GM18519 (cell line): ENCODE measurements around the gene HSPH1.

ENCODE experiments used
- ATAC-seq: cut with Tn5 transposase; IDR thresholded peaks from one replicate; pipeline ENCODE4 v1.9.1; 2021; ENCODE audit warnings: mild to moderate bottlenecking, moderate library complexity; ENCODE audit not compliant: unreplicated experiment, low FRiP score

HSPH1 gene

DNA sequence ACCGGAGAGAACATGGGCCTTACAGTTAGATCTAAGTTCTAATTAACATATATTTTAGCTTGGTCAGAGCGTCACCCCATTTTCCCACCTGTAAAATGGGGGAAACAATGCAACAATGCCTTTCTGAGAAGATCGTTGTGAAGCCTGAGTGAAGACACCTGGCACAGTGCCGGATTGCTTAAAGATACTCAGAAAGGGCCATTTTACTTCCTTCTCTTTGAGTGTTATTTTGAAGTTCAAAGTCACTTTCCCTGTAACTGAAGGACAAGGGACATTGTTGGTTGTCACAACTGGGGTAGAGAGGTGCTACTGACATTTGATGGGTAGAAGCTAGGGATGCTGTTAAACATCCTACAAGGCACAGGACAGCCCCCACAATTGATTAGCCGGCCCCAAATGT lies 28.1 kb downstream of the HSPH1 start:
- ATAC-seq: no peak

DNA sequence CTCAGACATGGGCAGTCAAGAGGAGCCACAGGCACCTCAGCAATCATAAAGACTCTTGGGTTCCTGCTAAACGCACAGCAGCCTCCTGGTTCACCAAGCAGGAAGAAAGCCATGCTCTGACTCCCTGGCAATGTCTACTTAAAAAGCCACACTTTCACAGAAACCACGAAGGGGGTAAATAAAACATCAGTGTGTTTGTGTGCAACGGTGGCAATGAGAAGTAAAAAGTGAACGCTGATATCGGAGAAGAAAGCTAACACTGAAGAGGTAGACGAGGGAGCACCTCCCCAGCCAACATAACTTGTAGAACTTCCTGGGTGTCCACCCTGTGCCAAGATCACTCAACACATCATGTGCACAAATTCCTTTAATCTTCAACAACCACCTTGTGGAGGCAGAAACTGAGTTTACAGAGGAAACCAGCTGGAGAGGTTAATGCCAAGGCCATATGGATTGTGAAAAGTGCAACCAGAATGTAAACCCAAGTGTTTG lies 30.2 kb downstream of the HSPH1 start:
- no peak for ATAC-seq

DNA sequence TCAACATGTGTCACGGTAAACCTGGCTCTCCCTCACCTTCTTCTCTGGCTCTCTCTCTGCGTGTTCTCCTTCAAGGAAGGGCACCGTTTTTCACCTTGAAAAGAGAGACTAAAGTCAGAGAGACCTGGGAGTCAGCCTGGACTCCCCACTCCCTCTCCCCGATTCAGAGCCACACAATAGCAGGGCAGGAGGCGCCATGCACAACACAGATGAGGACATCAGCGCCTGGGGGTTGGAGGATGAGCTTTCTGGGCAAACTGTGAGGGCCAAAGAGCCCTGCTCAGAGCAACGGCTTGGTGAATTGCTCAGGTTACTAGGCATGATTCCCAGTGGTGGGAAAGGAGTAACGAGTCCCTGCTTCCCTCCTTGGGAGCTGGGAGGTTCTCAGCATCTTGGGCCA lies 32.3 kb downstream of the HSPH1 start:
- ATAC-seq: no peak

DNA sequence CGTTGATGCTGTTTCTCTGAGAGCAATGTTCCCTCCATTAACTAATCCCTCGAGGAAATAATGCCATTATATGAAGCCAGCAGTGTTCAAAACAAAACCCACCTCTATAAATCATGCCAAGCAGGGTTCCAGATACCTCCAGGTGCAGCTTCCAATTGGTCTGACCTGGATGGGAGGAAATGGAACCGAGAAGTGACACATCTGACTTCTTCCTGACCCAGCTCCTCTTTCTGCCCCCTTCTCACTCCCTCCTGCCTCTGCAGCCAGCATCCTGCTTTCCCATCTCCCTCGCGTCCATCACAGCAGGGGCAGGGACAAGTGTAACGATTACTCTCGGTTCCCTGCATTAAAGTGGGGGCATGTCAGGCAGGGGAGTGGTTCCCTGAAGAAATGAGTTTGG lies 37.5 kb downstream of the HSPH1 start:
- ATAC-seq: no peak

DNA sequence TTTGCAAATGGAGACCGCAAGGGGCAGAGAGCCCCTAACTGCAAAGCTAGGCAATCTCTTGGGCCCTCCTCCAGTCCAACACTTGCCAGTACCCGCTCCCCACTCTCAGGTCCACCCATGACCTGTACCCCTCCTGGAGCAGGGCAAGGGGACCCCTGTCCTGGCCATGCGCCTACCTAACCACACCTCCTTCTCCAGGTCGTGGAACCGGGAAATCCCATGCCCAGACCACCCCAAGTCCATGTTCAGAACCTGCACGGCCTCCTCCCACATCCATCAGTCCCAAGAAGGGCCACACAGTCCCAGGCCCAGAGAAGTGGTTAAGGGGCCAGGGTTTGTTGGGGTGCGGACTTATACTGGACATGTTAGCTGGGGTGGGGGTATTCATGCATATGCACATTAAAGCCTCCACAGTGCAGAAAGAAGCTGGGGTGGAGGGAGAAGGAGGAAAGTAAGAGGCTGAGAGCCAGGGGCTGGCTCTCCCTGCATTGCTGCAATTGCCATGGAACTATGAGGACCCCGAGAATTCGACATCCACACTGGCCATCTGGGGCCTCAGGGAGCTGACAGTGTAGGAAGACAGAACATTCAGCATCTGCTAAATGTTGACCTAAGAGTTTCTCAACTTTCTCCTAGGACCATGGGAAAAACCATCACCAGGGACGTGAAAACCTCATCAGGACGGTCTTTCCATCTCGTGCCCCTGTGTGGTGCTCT lies 39.0 kb downstream of the HSPH1 start:
- ATAC-seq: no peak

DNA sequence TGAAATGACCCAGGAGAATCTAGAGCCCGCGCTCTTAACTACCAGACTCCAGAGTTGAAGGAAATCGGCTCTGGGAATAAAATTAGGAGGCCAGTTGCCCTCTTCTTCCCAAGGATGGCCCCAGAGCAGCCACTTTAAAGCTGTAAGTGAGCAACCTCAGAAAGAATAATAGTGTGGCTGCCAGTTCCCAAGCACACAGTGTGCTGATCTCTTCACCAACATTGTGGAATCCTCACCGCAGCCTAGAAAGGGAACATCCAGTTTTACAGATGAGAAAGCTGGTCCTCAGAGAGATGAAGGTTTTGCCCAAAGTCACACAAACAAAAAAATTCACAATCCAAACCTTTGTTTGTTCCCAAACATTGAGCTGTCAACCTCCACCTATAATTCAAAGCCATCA lies 39.6 kb downstream of the HSPH1 start:
- no peak for ATAC-seq

DNA sequence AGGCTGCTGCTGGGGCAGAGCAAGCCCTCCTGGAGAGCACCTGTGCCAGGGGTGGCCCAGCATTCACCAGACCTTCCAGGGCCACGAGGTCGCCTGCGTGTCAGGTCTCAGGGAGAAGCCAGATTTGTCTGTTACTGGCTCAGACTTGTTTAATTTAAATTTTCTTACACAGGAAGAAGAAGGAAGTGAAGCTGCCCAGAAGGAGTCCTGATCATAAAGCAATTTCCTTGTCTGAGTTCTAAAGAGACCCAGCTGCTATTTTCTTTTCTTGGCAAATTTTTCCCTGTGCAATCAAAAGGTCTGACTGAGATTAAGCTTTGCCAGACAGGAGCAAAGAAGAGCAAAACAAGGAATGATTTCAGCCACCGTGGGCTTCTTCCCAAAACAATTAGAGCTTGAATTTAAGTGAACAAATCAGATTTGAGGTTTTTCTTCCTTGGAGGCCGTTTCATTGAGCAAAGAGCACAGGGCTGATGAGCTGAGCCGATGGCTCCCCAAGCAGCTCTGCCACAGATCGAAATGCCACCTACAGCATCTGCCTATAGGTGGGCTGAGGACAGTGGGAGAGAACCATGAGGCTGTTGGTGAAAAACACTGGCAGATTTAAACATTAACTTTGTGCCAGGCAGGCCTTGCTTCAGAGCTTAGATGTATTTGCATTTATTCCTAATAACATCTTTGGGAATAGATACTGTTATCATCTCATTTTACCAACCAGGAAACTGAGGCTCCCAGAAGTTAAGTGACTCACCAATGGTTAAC lies 40.1 kb downstream of the HSPH1 start:
- no peak for ATAC-seq

DNA sequence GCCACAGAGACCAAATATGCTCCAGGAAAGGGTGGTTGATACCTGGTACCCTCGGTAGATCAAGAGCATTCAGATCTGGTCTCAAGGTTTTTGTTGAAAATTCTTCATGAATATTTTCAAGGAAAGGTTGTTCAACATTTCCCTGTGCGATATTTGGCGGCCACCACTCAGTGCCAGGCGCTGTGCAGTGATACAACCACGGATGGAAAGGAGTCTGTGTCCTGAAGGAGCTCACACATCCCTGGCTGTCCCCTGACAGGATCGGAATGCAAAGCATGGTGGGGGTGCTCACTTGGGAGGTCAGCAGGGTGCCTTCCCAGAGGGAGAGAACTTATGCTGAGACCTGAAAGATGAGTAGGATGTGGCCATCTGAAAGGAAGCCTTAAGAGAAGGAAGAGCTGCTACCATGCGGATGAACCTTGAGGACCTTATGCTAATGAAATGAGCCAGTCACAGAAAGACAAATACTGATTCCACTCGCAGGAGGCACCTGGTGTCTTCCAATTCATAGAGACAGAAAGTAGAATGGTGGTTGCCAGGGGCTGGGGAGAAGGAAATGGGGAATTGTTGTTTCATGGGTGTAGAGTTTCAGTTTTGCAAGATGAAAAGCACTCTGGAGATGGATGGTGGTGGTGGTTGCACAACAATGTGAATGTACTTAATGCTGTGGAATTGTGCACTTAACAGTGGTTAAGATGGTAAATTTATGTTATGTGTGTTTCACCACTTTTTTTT lies 41.6 kb downstream of the HSPH1 start:
- ATAC-seq: no peak

DNA sequence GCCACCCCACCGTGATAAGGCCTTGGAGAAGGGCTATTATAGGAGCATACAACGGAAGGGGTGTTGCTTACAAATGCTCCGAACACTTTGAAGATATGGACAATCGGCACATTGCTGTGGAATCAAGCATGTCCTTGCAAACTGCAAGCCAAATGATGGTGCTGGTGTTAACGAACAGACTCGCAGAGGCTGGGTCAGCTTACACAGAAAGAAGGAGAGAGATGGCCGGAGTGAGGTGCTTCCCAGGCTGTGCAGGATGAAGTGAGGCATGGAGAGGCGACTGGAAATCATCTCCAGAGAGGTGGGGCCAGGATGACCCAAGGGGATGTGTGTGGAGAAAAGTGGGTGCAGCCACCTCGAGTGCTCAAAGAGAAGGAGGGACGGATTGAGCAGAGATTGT lies 42.2 kb downstream of the HSPH1 start:
- no peak for ATAC-seq

DNA sequence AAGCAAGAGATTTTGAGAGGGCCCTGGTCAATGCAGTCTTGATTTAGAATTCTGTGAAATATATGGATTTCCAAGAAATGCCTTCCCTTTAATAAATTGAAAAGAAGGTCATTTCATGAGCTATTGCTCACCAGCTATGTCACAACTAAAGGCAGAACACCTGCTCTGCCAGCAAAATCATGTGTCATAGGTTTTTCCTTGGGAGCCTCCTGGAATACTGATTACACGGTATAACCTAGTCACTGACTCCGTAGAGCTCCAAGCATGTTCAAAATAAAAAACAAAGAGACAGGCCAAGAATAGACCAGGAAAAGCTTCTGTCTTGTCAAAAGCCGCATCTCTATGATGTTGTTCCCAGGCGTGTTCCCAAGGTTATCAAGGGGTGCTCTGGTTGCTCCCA lies 45.5 kb downstream of the HSPH1 start:
- no peak for ATAC-seq

DNA sequence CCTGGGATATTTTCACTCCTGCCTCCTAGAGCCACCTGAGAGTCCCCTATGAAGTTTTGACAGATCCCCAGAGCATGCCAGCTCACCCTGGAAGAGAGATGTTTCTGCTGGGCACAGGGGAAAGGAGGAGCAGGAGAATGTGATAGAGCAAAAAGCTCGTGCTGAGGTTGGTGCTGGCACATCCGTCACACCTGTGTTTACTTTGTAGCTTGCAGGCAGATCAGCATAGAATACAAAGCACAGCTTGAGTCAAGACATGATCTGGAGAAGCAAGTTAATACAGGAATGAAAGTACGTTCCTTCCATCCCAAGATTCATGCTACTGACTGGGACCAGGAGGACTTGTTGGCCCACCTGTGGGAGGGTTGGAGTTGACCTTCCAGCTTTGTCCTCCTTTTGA lies 46.1 kb downstream of the HSPH1 start:
- ATAC-seq: no peak

DNA sequence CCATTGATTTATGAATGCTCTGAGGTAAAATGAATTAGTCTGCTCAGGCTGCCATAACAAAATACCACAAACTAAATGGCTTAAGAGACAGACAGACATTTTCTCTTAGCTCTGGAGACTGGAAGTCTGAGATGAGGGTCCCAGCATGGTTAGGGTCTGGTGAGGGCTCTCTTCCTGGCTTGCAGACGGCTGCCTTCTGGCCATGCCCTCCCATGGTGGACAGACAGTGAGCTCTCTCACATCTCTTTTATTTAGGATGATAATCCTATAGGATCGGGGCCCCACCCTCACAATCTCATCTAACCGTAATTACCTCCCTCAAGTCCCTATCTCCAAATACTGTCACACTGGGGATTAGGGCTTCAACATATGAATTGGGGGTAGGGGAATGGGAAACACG lies 47.1 kb downstream of the HSPH1 start:
- no peak for ATAC-seq

DNA sequence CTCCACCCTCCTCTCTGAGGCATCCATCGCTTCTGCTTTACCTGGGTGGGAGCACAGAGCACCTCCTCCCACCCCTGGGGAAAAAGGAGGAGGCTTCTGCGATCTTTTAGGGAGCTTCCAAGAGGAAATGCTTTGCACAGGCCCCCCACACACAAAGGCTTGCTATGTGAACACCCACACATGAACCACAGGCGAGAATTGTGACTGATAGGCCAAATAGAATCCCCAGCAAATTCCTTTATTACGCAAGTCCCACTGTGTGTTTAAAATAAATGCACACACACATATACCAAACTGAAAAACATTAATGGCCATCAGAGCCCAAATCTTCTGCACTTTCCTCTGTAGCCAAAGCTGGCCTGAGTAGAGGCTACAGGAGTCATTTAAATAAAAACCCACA lies 50.6 kb downstream of the HSPH1 start:
- ATAC-seq: no peak

DNA sequence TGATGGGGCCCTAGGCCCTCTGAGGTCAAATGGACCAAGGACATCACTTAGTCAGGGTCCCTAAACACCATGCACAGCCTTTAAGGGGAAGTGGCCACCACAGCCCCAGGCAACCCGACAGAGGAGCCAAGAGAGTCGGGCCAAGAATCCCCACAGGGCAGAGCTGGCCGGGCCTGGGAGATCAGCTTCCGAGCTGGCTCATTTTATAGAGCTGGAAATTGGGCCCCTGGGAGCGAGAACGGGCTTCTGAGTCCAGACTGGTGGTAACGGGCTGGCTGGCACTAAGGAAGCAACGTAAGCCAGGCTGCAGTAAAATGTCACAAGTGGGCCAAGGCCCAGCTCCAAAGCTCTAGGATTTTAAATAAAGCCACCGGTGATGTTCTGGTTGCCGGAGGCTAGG lies 51.1 kb downstream of the HSPH1 start:
- no peak for ATAC-seq

DNA sequence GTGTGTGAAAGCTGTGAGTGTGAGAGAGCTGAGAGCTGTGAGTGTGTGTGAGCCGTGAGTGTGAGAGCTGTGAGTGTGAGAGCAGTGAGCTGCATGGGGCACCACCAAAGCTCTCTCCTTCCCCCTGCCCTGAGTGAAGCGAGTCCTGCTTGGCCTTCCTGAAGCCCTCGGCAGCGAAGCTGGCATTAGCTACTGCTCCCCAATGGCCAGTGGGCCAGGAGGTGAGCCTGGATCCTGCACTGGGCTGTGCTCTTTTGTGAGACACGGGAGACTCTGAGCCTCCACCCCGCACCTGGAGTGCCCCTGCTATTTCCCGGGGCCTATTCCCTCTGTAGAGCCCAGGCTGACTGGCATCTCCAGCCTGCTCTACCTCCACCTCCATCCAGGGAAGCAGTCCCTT lies 51.5 kb downstream of the HSPH1 start:
- no peak for ATAC-seq

DNA sequence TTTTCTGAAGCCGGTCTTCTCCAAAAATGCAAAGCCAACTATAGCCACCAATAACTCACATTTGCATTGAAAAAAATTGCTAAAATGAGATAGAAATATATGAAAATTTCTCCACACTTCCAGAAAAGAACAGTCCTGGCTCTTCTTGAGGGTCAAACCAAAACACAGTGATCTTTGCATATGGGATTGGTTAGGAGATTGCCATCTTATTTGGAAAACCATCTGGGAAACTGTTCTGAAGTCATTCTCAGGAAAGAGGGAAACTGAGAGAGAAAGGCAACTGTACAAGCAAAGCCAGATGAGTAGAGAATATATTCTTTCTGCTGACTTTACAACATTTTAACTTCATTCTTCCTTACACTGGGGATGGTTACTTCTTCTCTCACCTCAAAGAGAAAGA lies 54.6 kb downstream of the HSPH1 start:
- ATAC-seq: no peak

DNA sequence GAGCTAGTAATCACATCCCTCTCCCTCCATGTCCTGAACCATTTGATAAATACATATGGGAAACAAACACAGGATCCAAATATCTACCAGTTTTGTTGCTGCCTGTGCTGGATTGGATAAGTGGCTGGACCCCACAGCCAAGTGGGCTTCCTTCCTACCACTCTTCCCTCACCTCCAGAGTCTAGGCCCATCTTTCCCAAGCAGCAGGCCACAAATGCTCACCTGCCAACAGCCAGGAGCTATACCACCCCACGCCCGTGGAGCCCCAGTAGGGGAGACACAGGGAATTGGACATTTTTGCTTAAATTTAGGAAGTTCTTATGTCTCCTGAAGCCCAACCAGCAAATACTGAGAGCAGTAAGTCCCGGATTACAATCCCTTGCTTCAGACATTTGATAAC lies 55.8 kb downstream of the HSPH1 start:
- no peak for ATAC-seq

DNA sequence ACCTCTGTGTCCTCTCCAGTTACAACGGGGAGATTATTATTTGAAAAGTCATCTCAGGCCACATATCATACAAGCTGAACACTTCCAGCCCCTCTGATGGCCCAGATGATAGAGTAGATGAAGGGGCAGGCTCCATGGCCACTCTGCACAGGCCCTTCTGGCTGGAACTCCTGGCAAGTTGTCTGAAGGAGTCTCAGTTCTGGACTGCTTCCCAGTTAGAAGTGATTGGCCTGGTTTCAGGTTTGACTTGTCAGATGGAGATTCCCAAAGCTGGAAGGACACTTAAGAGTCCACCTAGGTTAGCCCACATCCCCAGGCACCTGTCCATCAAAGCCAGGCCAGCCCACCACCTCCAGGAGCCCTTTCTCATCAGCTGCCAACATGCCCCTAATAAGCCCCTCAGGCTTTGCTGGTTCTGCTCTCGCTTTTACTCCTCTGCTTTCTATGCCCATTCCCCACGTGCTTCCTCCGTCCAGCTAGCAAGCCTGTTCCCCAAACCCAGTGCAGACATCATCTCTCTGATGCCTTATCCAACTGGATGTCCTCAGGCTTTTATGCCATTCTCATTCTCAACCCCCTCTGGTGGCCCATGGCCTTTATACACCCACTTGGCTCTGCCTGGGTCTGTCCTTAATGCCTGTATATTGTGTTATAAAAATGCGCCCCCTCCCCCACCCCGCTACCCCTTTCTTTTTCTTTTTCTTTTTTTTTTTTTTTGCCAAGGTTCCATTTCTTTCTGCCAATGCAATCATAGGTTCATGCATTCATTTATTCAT lies 56.5 kb downstream of the HSPH1 start:
- ATAC-seq: no peak

DNA sequence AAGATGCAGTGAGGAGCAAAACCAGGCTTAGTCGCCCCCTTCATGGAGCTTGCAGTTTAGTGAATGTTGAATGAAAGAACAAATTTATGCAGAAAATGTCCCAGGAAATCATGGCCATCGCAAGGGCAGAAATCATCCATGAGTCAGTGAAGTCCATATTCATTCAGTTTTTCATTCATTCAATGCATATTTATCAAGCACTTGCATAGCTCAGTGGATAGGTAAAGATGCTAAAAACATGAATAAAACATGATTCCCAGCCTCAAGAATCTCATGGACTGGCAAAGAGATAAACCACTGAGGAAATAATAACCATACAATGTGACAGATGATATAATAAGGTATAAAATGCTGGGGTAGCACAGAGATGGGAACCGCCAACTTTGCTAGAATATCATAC lies 58.8 kb downstream of the HSPH1 start:
- ATAC-seq: no peak

DNA sequence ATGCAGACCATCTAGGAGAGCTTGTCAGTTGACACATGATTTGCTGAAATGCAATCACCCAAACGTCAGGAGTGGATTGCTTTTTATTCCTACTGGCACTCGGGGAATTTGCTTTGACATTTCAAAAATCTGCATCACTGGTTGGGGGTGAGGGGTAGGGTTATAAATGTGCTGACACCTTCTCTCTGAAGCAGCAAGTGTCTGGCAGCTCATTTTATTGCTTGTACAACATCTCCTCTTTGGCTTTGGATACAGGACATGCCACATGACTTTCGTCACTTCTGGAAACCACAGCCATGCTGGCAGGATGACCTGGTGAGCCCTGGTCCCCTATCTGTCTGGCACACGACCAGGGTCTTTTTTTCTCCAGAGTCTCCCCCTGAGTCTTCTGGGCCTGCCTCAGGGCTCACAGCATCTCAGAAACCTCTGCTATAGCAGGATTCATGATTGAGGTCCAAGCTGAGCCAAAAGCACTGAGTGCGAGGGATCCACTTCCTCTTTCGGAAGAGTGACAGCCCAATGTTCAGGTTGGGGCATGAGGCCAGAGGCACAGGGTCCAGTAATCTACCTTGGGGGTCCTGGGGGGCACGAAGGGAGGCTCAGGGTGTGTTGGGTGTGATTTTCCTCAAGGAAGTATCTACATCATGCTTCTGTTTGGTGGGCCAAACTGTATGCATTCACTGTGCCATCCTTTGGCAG lies 60.1 kb downstream of the HSPH1 start:
- no peak for ATAC-seq
